Calu3 (cell line): Measurements from ENCODE around the gene COX6A2. TPM values are rescaled to one million over a fixed set of nuclear protein-coding genes. Genes with fewer than 3 reads are reported as not detected.

Source experiments
- BruUV-seq: library from RNA; stranded (reverse); fragments of 400-500 nt; replicated peaks from 2 replicates; lab custom pipeline; 2021; lab: Mats Ljungman, UMichigan
- CTCF ChIA-PET: fragments of 300-600 bp; sonication (Branson Sonifier 250); formaldehyde crosslinking; loops from one replicate; lab custom pipeline; 2022; ENCODE audit warnings: antibody characterized with exemption; lab: Charles Lee
- DNase-seq: peaks from one replicate; pipeline ENCODE4 v3.0.0; 2022
- H3K27ac Mint-ChIP-seq: one replicate; pipeline ENCODE4 v1.8.0; 2022; ENCODE audit warnings: mixed read lengths; ENCODE audit not compliant: unreplicated experiment
- H3K27me3 Mint-ChIP-seq: one replicate; pipeline ENCODE4 v1.8.0; 2022; ENCODE audit warnings: mixed read lengths; ENCODE audit not compliant: unreplicated experiment
- H3K36me3 Mint-ChIP-seq: one replicate; pipeline ENCODE4 v1.8.0; 2022; ENCODE audit warnings: mild to moderate bottlenecking, moderate library complexity, mixed read lengths; ENCODE audit not compliant: insufficient read depth, unreplicated experiment
- H3K4me1 Mint-ChIP-seq: one replicate; pipeline ENCODE4 v1.8.0; 2022; ENCODE audit warnings: mild to moderate bottlenecking, low read depth, mixed read lengths; ENCODE audit not compliant: unreplicated experiment
- H3K4me3 Mint-ChIP-seq: one replicate; pipeline ENCODE4 v1.8.0; 2022; ENCODE audit warnings: mild to moderate bottlenecking, low read depth, moderate library complexity, mixed read lengths; ENCODE audit not compliant: unreplicated experiment
- H3K9me3 Mint-ChIP-seq: one replicate; pipeline ENCODE4 v1.8.0; 2022; ENCODE audit warnings: low read depth, mixed read lengths; ENCODE audit not compliant: unreplicated experiment
- intact Hi-C: fragments of 100-400 bp; cut with micrococcal nuclease; formaldehyde crosslinking; loops from one replicate; pipeline ENCODE4 v1.10.0; 2022; ENCODE audit not compliant: unreplicated experiment
- total RNA-seq: library from RNA; stranded (reverse); gene quantifications from 2 replicates; pipeline ENCODE4 v1.2.3, GENCODE V29; 2022
- TF ChIP-seq, protein P1 (sequence below): fragments of 200-600 bp; IDR thresholded peaks from one replicate; pipeline ENCODE4 v1.8.0; 2022; ENCODE audit warnings: antibody characterized with exemption; ENCODE audit not compliant: unreplicated experiment

The COX6A2 gene
- total RNA-seq, 1 experiment from 2014 or later, result not detected

DNA sequence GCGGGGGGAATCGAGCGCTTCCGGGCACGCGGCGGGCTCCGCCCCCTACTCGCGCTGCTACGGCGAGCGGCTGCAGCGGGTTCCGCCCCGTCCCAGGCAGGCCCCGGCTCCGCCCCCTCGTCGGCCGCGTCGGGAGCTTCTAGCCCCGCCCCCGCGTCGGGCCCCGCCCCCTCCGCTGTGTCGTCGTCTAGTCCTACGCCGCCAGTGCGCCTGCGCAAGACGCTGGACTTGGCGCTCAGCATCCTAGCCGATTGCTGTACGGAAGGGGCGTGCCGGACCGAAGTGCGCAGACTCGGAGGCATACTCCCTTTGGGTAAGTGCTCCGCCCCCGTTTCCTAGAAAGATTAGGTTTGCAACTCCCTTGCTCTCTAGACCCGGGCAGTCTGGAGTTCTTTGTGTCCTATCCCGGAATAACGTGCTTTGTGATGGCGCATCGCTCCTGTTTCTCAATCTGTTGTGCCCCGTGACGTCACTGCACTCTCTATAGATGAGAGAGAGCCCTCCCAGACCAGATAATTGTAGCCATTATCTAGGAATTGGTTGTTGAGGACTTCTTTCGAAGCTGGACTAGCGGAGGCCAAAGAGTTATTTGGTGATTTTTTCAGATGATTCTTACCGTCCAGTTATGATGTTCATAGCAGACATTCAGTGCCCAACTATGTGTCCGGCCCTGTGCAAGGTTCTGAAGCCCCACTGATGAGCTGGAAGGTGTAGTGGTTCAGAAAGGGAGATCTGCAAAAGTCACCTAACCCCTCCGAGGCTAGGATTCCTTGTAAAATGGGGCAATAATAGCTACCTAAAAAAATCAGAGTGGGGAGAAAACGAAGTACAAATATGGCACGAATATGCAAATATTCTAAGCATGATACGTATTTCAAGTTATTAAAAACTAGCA is 31.8 kb upstream of the COX6A2 start:
- H3K36me3 Mint-ChIP-seq, result peaks cover 49% of the 10 kb centered on the region
- CTCF ChIA-PET, result interaction anchor here (0.8 to 3.6 kb wide), 13 partner anchors 12 to 474 kb away, joined by 3 to 24 read pairs (median 3); partner anchors contain the start of genes HSD3B7, RUSF1, TGFB1I1 and ZNF267
- no TSS peak for BruUV-seq
- H3K9me3 Mint-ChIP-seq, result no peaks in the 10 kb centered on the region
- TF ChIP-seq, protein P1, sequence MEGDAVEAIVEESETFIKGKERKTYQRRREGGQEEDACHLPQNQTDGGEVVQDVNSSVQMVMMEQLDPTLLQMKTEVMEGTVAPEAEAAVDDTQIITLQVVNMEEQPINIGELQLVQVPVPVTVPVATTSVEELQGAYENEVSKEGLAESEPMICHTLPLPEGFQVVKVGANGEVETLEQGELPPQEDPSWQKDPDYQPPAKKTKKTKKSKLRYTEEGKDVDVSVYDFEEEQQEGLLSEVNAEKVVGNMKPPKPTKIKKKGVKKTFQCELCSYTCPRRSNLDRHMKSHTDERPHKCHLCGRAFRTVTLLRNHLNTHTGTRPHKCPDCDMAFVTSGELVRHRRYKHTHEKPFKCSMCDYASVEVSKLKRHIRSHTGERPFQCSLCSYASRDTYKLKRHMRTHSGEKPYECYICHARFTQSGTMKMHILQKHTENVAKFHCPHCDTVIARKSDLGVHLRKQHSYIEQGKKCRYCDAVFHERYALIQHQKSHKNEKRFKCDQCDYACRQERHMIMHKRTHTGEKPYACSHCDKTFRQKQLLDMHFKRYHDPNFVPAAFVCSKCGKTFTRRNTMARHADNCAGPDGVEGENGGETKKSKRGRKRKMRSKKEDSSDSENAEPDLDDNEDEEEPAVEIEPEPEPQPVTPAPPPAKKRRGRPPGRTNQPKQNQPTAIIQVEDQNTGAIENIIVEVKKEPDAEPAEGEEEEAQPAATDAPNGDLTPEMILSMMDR, result no peak
- H3K27ac Mint-ChIP-seq, result peak overlapping the region; percentile 93
- H3K4me3 Mint-ChIP-seq, result peak overlapping the region; percentile 86
- intact Hi-C loops, result loop anchor here (2.0 to 10.0 kb wide), 3 partner anchors 17 to 235 kb away; partner anchors contain the start of gene RUSF1
- H3K27me3 Mint-ChIP-seq, result no peaks in the 10 kb centered on the region
- peaks cover 18% of the 10 kb centered on the region for H3K4me1 Mint-ChIP-seq
- peak; percentile 100 for DNase-seq

DNA sequence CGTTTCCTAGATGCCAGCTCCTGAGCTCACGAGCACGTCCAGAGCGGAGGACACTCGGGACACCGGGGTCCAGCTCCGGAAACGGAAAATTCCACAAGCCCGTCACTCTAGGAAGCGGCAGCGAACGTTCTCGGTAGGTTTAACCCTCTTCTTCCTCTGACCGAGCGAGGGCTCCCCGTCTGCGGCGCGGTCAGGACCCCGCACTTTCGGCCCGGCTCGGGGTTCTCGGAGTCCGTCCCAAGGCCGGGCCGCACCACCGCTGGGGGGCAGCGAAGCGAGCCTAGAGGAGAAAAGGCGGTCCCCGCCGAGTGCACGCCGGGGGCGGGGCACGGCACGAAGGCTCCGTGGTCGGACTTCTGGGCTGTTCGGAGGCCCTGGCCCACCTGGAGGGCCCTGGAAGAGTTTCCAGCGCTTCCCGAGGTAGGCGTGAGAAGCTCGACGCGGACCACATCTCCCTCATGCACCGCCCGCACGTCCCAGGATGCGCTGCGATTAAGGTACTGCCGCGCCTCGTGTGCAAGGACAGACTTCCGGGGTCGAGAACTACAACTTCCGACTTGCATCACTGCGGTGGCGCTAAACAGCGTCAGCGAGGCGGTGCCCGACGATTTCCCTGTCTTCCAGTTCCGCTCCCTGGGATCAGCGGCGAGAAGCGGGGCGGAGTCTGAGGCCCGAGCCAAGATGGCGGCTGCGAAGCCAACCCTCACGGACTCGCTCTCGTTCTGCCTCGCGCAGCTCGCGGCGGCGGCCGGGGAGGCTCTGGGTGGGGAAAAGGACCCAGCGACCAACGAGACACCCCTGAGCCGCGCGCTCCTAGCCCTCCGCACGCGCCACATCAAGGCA is 30.9 kb upstream of the COX6A2 start, which contains the start of gene ARMC5:
ARMC5 (plus strand) TSS at position 658 of the 843 bp plus-strand sequence; CDS start at position 682, 24 bp downstream.
- Mint-ChIP-seq H3K27ac (peak within 1 kb of the TSS; percentile 93), H3K4me3 (peak within 1 kb of the TSS; percentile 86), H3K4me1 (peaks cover 18% of the 10 kb centered on the region), H3K36me3 (peaks cover 49% of the 10 kb centered on the region), H3K9me3 (no peaks in the 10 kb centered on the region), H3K27me3 (no peaks in the 10 kb centered on the region)
- TF ChIP-seq, protein P1, result peak; percentile 58
- BruUV-seq, result no TSS peak
- CTCF ChIA-PET, result interaction anchor here (0.7 to 3.6 kb wide), 18 partner anchors 14 to 505 kb away, joined by 3 to 24 read pairs (median 4); partner anchors contain the start of genes HSD3B7, PYCARD, VKORC1 and ZNF267
- intact Hi-C loops, result loop anchor here (5.0 to 10.0 kb wide), 2 partner anchors 48 to 236 kb away; partner anchors contain the start of gene RUSF1
- DNase-seq, result peak; percentile 97

DNA sequence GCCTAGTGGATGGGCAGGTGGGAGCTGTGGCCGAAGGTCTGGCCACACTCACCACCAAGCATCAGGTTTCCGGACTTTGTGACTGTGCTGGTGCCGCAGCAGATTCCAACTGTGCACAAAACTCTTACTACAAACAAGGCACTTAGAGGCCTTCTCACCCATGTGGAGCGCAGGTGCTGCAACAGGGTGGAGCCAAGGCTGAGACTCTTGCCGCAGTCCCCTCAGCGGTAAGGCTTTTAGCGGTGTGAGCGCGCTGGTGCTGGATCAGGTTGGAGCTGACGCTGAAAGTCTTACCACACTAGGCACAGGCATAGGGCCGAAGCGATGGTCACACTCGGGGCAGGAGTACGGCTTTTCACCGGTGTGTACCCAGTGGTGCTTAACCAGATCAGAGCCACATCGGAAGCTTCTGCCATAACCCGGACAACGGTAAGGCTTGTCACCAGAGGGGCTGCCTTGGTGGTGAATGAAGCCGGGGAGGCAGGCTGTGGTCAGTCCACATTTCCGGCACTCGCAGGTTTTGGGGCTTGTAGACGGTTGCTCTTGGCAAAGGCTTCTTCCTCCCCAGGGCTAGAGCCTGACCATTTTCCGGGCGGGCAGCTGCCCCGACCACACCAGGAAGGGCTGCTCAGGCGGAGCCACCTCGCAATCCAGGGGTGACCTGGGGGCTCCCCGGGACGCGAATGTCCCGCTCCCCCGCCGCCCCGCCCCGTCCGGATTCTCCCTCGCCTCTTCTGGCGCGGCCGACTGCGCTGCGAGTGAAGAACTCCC is 30.1 kb upstream of the COX6A2 start:
- CTCF ChIA-PET, result interaction anchor here (0.7 to 3.6 kb wide), 18 partner anchors 13 to 504 kb away, joined by 3 to 24 read pairs (median 4); partner anchors contain the start of genes HSD3B7, PYCARD, VKORC1 and ZNF267
- Mint-ChIP-seq H3K4me1 (peaks cover 26% of the 10 kb centered on the region), H3K27me3 (no peaks in the 10 kb centered on the region), H3K9me3 (no peaks in the 10 kb centered on the region), H3K27ac (peak overlapping the region; percentile 93), H3K4me3 (peak overlapping the region; percentile 86), H3K36me3 (peaks cover 57% of the 10 kb centered on the region)
- BruUV-seq, result TSS peak; percentile 25
- intact Hi-C loops, result loop anchor here (5.0 to 10.0 kb wide), 2 partner anchors 49 to 237 kb away; partner anchors contain the start of gene RUSF1
- peak; percentile 77 for DNase-seq
- TF ChIP-seq, protein P1, result peak; percentile 73
